HCT116 (cell line): ENCODE measurements around the gene PXMP4. TPM values are rescaled to one million over a fixed set of nuclear protein-coding genes. Genes with fewer than 3 reads are reported as not detected.

ENCODE experiments used
- ATAC-seq: fragments of 200-7000 bp; cut with Tn5 transposase; 2 replicates; pipeline ENCODE4 v1.9.1; 2020; ENCODE audit warnings: mild to moderate bottlenecking, moderate library complexity
- BruUV-seq: library from RNA; stranded (reverse); fragments of 400-500 nt; replicated peaks from 2 replicates; lab custom pipeline; 2021; lab: Mats Ljungman, UMichigan
- CTCF ChIA-PET: fragments of 300-600 bp; sonication (Branson Sonifier 250); formaldehyde crosslinking; loops from one replicate; lab custom pipeline; 2021; ENCODE audit warnings: antibody characterized with exemption; lab: Charles Lee
- POLR2A ChIA-PET: fragments of 300-600, 350-600 bp; sonication (Branson Sonifier 250); formaldehyde crosslinking; loops from one replicate; lab custom pipeline; 2021; ENCODE audit warnings: antibody characterized with exemption; lab: Charles Lee
- RAD21 ChIA-PET, 2 experiments: fragments of 300-600 bp; sonication (Branson Sonifier 250); formaldehyde crosslinking; loops; one replicate each; lab custom pipeline; 2023; ENCODE audit warnings: low total read pairs in 2 of 2; ENCODE audit not compliant: uncharacterized antibody in 2 of 2, unreplicated experiment in 2 of 2, low non-redundant PET in 1 of 2; lab: Charles Lee
- DNase-seq: peaks from one replicate; pipeline ENCODE4 v3.0.0-alpha.2; 2010; ENCODE audit warnings: low read depth, low spot score
- H2AFZ ChIP-seq: fragments of 200-600 bp; shearing (Covaris generic), sonication (generic); 2 replicates; pipeline ENCODE4 v1.6.1; 2017; ENCODE audit warnings: low read depth, mixed run types, mixed read lengths, antibody characterized with exemption, low read length; ENCODE audit not compliant: poor library complexity, severe bottlenecking
- H3K27ac ChIP-seq: 2 replicates; pipeline ENCODE4 v1.5.1; 2012; ENCODE audit warnings: low read depth, low read length
- H3K27me3 ChIP-seq: fragments of 200-600 bp; sonication (generic); 2 replicates; pipeline ENCODE4 v1.6.1; 2016; ENCODE audit warnings: mixed run types, low read length, mixed read lengths; ENCODE audit not compliant: insufficient read depth
- H3K36me3 ChIP-seq, 2 experiments: fragments of 200-500 bp in 1 of 2; fragments of 200-600 bp in 1 of 2; sonication (Bioruptor generic) in 1 of 2; sonication (generic) in 1 of 2; 2 replicates each; pipeline versions ENCODE4 v1.5.1 to v1.6.1; 2014 to 2016; ENCODE audit warnings: low read length in 2 of 2, inconsistent platforms in 1 of 2, mixed read lengths in 1 of 2, mixed run types in 1 of 2; ENCODE audit not compliant: insufficient read depth in 2 of 2, control insufficient read depth in 1 of 2
- H3K4me1 ChIP-seq, 2 experiments: fragments of 200-600 bp in 1 of 2; sonication (generic) in 1 of 2; 2 replicates each; pipeline versions ENCODE4 v1.5.1 to v1.6.1; 2012 to 2017; ENCODE audit warnings: low read length in 2 of 2, inconsistent platforms in 1 of 2, mild to moderate bottlenecking in 1 of 2, mixed read lengths in 1 of 2, mixed run types in 1 of 2, moderate library complexity in 1 of 2; ENCODE audit not compliant: insufficient read depth in 2 of 2, control insufficient read depth in 1 of 2
- H3K4me2 ChIP-seq: fragments of 200-600 bp; sonication (generic); 2 replicates; pipeline ENCODE4 v1.6.1; 2017; ENCODE audit warnings: mixed run types, low read length, mixed read lengths
- H3K4me3 ChIP-seq, 2 experiments: fragments of 200-600 bp in 1 of 2; sonication (generic) in 1 of 2; replicated peaks in 1 of 2; 2 replicates each; pipeline ENCODE4 v1.5.1; 2011 to 2016; ENCODE audit warnings: low read length in 2 of 2, control low read depth in 1 of 2, low read depth in 1 of 2, mild to moderate bottlenecking in 1 of 2, mixed read lengths in 1 of 2, mixed run types in 1 of 2
- H3K79me2 ChIP-seq: fragments of 200-600 bp; sonication (generic); 2 replicates; pipeline ENCODE4 v1.6.1; 2017; ENCODE audit warnings: mild to moderate bottlenecking, mixed run types, low read length, moderate library complexity, mixed read lengths; ENCODE audit not compliant: insufficient read depth
- H3K9ac ChIP-seq: fragments of 200-600 bp; sonication (generic); 2 replicates; pipeline ENCODE4 v1.6.1; 2016; ENCODE audit warnings: low read length, mixed read lengths
- H3K9me2 ChIP-seq: fragments of 200-600 bp; sonication (generic), shearing (Covaris generic); 2 replicates; pipeline ENCODE4 v1.6.1; 2017; ENCODE audit warnings: mixed run types, mild to moderate bottlenecking, moderate library complexity; ENCODE audit not compliant: insufficient read depth
- H3K9me3 ChIP-seq, 2 experiments: fragments of 200-500 bp in 1 of 2; fragments of 200-600 bp in 1 of 2; sonication (Bioruptor generic) in 1 of 2; sonication (generic) in 1 of 2; 2 replicates each; pipeline ENCODE4 v1.6.1; 2014 to 2017; ENCODE audit warnings: low read length in 2 of 2, mixed read lengths in 2 of 2, inconsistent platforms in 1 of 2, low read depth in 1 of 2, mild to moderate bottlenecking in 1 of 2, mixed run types in 1 of 2, moderate library complexity in 1 of 2; ENCODE audit not compliant: control insufficient read depth in 1 of 2, insufficient read depth in 1 of 2
- H4K20me1 ChIP-seq: fragments of 200-600 bp; sonication (generic), shearing (Covaris generic); 2 replicates; pipeline ENCODE4 v1.6.1; 2017; ENCODE audit warnings: mixed run types, mild to moderate bottlenecking, moderate library complexity; ENCODE audit not compliant: insufficient read depth
- CEBPB ChIP-seq: IDR thresholded peaks from 2 replicates; pipeline ENCODE4 v1.6.1; 2012; ENCODE audit warnings: low read depth
- EZH2phosphoT487 ChIP-seq: fragments of 200-600 bp; IDR thresholded peaks from 2 replicates; pipeline ENCODE4 v1.6.1; 2018; ENCODE audit warnings: antibody characterized with exemption, borderline replicate concordance
- SIN3A ChIP-seq: IDR thresholded peaks from 2 replicates; pipeline ENCODE4 v1.6.1; 2012; ENCODE audit warnings: low read depth
- SP1 ChIP-seq: IDR thresholded peaks from 2 replicates; pipeline ENCODE4 v1.6.1; 2012; ENCODE audit warnings: low read depth
- ZFX ChIP-seq: fragments of 450-650 bp; IDR thresholded peaks from 2 replicates; pipeline ENCODE4 v1.6.1; 2017
- intact Hi-C: fragments of 100-400 bp; cut with micrococcal nuclease; formaldehyde crosslinking; loops from 2 replicates; pipeline ENCODE4 v1.10.0; 2022
- total RNA-seq: library from RNA; stranded (reverse); gene quantifications from one replicate; pipeline ENCODE4 v1.2.1, GENCODE V29; 2021; ENCODE audit not compliant: unreplicated experiment
- TF ChIP-seq, protein P1 (sequence below): IDR thresholded peaks from 2 replicates; pipeline ENCODE4 v1.6.1; 2011; ENCODE audit warnings: mild to moderate bottlenecking, low read length, moderate library complexity; ENCODE audit not compliant: insufficient replicate concordance; ENCODE audit errors: extremely low read depth

PXMP4 gene
- total RNA-seq, 1 experiment from 2014 or later: 9.6 TPM

DNA sequence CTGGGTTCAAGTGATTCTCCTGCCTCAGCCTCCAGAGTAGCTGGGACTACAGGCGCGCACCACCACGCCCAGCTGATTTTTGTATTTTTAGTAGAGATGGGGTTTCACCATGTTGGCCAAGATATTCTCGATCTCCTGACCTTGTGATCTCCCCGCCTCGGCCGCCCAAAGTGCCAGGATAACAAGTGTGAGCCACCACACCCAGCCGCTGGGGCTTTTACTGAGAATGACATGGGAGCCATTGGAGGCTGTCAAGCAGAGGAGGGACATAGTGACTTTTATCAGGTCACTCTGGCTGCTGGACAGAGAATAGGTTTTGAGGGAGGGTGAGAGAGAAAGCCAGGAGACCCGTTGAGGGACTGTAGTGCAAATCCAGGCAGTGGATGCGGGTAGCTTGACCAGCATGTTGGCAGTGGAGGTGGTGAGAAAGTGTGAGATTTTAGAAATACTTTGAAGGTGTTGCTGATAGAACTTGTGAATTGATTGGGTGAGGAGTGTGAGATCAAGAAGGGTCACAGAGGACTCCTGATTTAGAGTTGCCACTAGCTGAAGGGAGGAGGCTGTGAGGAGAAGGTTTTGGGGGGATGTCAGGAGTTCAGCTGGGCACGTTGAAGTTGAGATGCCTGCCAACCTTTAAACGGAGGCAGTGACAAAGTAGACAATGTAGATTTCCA, 26.4 kb upstream of the PXMP4 start:
- H3K79me2 ChIP-seq: no peaks in the 10 kb centered on the region
- intact Hi-C loops: no loop called here
- no peak overlapping the region for H3K4me3 ChIP-seq
- no TSS peak for BruUV-seq
- H2AFZ ChIP-seq: no peak overlapping the region
- DNase-seq (no peak), ATAC-seq (no peak)
- no peaks in the 10 kb centered on the region for H3K4me1 ChIP-seq
- H3K9ac ChIP-seq: no peak overlapping the region
- no peaks in the 10 kb centered on the region for H3K9me2 ChIP-seq
- CTCF ChIA-PET: no interaction called here
- TF ChIP-seq CEBPB (no peak), ZFX (no peak), SIN3A (no peak)
- no peak overlapping the region for H3K27ac ChIP-seq
- no peak overlapping the region for H3K4me2 ChIP-seq
- no peaks in the 10 kb centered on the region for H4K20me1 ChIP-seq
- POLR2A ChIA-PET: no interaction called here
- no peaks in the 10 kb centered on the region; a peak in 1 of 4 replicates for H3K36me3 ChIP-seq
- RAD21 ChIA-PET: no interaction called here
- H3K27me3 ChIP-seq: no peaks in the 10 kb centered on the region
- H3K9me3 ChIP-seq: no peaks in the 10 kb centered on the region

DNA sequence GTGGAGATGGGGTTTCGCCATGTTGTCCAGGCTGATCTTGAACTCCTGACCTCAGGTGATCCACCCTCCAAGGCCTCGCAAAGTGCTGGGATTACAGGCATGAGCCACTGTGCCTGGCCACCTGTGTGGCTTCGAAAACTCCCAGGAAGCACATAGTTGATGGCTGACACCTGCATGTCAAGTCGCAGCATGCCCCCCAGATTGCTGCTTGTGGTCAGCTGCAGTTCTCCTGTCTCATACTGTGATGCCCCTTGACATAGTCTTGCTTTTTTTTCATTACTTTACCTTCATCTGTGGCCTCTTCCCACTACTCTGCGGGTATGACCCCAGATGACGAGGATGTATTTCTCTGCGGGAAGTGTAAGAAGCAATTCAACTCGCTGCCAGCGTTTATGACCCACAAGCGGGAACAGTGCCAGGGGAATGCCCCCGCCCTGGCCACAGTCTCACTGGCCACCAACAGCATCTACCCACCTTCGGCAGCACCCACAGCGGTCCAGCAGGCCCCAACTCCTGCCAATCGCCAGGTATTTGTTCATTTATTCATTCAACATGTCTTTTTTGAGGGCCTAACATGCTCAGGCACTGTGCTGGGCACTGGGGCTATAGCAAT, 24.8 kb upstream of the PXMP4 start:
- Histone ChIP-seq H3K79me2 (no peaks in the 10 kb centered on the region), H4K20me1 (no peaks in the 10 kb centered on the region)
- TF ChIP-seq, protein P1, sequence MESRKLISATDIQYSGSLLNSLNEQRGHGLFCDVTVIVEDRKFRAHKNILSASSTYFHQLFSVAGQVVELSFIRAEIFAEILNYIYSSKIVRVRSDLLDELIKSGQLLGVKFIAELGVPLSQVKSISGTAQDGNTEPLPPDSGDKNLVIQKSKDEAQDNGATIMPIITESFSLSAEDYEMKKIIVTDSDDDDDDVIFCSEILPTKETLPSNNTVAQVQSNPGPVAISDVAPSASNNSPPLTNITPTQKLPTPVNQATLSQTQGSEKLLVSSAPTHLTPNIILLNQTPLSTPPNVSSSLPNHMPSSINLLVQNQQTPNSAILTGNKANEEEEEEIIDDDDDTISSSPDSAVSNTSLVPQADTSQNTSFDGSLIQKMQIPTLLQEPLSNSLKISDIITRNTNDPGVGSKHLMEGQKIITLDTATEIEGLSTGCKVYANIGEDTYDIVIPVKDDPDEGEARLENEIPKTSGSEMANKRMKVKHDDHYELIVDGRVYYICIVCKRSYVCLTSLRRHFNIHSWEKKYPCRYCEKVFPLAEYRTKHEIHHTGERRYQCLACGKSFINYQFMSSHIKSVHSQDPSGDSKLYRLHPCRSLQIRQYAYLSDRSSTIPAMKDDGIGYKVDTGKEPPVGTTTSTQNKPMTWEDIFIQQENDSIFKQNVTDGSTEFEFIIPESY: no peak
- TF ChIP-seq EZH2phosphoT487 (no peak), SP1 (no peak)
- TF ChIP-seq, all 23 proteins: peak for 0
- Histone ChIP-seq H3K27ac (no peak overlapping the region), H3K4me1 (no peaks in the 10 kb centered on the region), H3K4me2 (no peak overlapping the region), H3K9me2 (no peaks in the 10 kb centered on the region), H3K4me3 (no peak overlapping the region), H2AFZ (no peak overlapping the region), H3K9ac (no peak overlapping the region), H3K27me3 (no peaks in the 10 kb centered on the region), H3K9me3 (no peaks in the 10 kb centered on the region), H3K36me3 (no peaks in the 10 kb centered on the region; a peak in 1 of 4 replicates)
- DNase-seq (no peak), ATAC-seq (no peak)
- ChIA-PET RAD21 (no interaction called here), POLR2A (no interaction called here), CTCF (no interaction called here)
- intact Hi-C loops: no loop called here
- BruUV-seq: no TSS peak
